Epithelial cell of esophagus (primary cell): ENCODE data around the gene GSK3A.

Experiments used
- DNase-seq: peaks from one replicate; pipeline ENCODE4 v3.0.0; 2010; ENCODE audit warnings: low read depth
- H3K4me3 ChIP-seq: 2 replicates; pipeline ENCODE4 v1.5.1; 2011; ENCODE audit warnings: mild to moderate bottlenecking, low read length, control low read depth
- CTCF ChIP-seq: IDR thresholded peaks from 2 replicates; pipeline ENCODE4 v1.5.1; 2011; ENCODE audit warnings: low read depth, mild to moderate bottlenecking, low read length, control low read depth, inconsistent platforms; ENCODE audit not compliant: insufficient read depth; ENCODE audit errors: missing control alignments

GSK3A gene

GRCh38 chr19:42246143-42246921, 3.9 kb upstream of the GSK3A start:
- no peak overlapping the region for H3K4me3 ChIP-seq
- peak; percentile 87 for DNase-seq
- TF ChIP-seq CTCF: peak; percentile 71

GRCh38 chr19:42245231-42245630, 2.8 kb upstream of the GSK3A start:
- no peak for TF ChIP-seq CTCF
- DNase-seq: no peak
- no peak overlapping the region for H3K4me3 ChIP-seq

GRCh38 chr19:42244347-42245220, 2.2 kb upstream of the GSK3A start:
- TF ChIP-seq CTCF: peak; percentile 69

GRCh38 chr19:42242069-42242511, 312 bp downstream of the GSK3A start:
- peak overlapping the region; percentile 95 for H3K4me3 ChIP-seq
- DNase-seq: no peak
- no peak for TF ChIP-seq CTCF

More at GRCh38 chr19:42244347-42245220, 2.2 kb upstream of the GSK3A start:
- peak; percentile 96 for DNase-seq
- peak overlapping the region; percentile 75 for H3K4me3 ChIP-seq

GRCh38 chr19:42241279-42241678, 1.1 kb downstream of the GSK3A start:
- TF ChIP-seq CTCF: no peak
- H3K4me3 ChIP-seq: peak overlapping the region; percentile 95
- DNase-seq: no peak

GRCh38 chr19:42239544-42240220, 2.7 kb downstream of the GSK3A start:
- no peak for DNase-seq
- no peak for TF ChIP-seq CTCF
- no peak overlapping the region for H3K4me3 ChIP-seq
